Stimulated activated naive CD8-positive, alpha-beta T cell treated with anti-CD3 and anti-CD28 coated beads, Interleukin-15, Interleukin-2, amounts not matched to agents 100 U/mL and 50 U/mL, for 24 hours (primary cell): ENCODE measurements around the gene ENPEP.
"Not testable (repeated sequence)": the region's sequence is repeated elsewhere in the genome, so short reads cannot be mapped to it uniquely, and the experiment has no call there.

Source experiments
- ATAC-seq: fragments of 150-1000 bp; cut with Tn5 transposase; one replicate; pipeline ENCODE4 v1.10.0; 2021
- DNase-seq: peaks from one replicate; pipeline ENCODE4 v3.0.0; 2021

The ENPEP gene

DNA sequence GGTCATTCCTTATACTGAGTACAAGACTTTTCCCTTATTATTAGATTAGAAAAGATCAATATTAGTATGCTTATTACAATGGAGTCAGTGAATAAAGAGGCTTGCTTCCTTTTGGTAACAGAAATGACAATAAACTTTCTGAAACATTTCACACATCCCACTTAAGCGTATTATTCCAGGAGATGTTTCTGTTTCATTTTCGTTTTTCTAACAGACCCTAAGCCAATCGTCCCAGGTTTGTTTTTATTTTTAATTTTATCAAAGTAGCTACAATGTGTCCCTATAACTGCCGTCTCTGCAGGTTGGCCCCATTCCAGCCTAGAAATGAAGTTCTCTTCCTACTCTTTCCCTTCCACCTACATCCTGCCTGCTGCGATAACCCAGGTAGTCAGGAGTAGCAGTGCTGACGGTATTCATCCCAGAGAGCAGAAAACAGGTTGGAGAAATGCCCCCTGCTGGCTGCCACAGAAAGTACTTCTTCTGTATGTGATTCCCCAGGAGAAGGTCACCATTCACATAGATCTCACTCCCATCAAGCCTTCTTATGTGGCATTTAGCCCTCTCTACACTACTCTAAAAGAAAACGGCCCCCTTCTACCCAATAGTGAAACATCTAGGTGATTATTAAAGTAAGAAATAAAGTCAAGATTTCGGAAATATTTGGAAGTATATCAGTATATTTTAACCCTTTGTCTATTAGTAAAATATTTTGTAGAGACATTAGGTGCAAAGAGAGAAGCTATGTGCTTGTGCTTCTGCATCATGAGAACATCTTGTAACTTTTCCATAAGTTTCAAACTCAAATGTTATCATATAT is 40.4 kb downstream of the ENPEP start:
- DNase-seq: peak; percentile 75
- peak; percentile 87 for ATAC-seq

GRCh38 chr4:110518889-110519490 is 43.0 kb downstream of the ENPEP start:
- peak; percentile 23 for DNase-seq
- ATAC-seq: no peak

- DNase-seq (no peak), ATAC-seq (no peak)
Measured at GRCh38 chr4:110520886-110521285, 44.9 kb downstream of the ENPEP start.

- DNase-seq (no peak), ATAC-seq (no peak)
Measured at GRCh38 chr4:110526589-110526988, 50.6 kb downstream of the ENPEP start.

DNA sequence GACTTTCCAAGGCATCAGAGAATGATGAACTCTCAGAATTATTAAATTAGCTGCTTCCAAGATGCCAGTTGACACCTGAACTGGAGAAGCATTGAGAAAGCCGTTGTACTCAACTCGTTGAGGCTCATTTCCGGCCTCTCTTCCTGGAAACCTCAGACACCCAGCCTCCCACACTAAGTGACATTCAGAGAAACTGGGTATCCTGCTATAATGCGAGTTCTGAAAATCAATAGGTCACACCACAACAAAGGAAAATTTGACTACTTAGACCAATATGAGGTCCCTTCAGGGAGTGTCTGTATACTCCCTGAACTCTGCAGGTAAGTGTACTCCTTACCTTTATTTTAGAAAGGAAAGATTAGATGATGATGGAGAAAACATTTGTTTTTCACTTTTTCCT is 51.2 kb downstream of the ENPEP start:
- ATAC-seq (peak; percentile 86), DNase-seq (peak; percentile 11)

DNA sequence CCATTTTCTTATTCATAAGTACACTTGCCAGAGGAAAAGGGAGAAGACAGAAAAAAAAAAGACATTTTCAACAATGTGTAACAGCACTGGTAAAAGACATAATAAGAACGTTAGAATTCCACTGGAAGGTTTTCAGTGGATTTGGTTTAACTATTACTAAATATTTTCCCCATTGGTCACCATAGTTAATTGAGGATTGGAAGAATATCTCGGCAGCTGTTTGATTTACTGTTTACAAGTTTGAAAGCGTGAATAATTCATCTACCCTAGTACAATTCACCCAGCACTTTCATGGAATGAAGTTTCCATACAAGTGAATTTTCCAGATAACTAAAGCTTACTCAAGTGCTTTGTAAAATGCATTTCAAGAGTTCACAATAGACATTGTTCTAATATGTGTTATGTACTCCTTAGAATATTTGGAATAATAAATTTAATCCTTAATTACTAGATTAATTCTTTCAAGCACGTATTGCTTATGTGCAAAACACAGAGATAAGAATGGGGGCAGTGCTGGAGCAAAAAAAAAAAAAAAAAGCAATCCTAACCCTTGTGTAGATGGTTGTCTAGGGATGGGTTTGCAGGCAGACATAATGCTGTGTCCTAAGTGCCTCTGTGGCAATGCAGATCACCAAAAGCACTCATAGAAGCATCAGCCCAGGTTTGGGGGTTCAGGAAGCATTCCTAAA is 57.1 kb downstream of the ENPEP start:
- no peak for ATAC-seq
- DNase-seq: no peak

GRCh38 chr4:110533590-110533910 is 57.6 kb downstream of the ENPEP start:
- no peak for DNase-seq
- ATAC-seq: no peak

DNA sequence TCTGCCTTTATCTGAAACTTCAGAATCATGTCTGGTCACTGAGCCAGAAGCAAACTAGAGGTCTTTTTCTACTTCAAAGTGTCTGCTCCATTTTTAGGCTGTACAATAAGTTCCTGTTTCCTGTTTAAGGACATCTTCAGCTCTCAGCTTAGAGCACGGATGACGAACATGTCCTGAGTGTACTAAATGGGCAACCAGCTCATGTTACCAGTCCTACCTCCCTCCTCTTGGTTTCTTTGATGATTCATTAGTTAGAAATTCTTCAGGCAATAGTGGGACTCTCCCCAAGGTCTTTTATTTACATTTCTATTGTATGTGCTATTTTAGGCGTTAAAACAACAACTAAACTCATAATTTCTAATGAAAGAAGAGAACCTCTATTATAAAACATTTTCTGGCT is 58.0 kb downstream of the ENPEP start:
- DNase-seq (no peak), ATAC-seq (no peak)

- no peak for ATAC-seq
Measured at GRCh38 chr4:110540581-110540980, 64.6 kb downstream of the ENPEP start.

DNA sequence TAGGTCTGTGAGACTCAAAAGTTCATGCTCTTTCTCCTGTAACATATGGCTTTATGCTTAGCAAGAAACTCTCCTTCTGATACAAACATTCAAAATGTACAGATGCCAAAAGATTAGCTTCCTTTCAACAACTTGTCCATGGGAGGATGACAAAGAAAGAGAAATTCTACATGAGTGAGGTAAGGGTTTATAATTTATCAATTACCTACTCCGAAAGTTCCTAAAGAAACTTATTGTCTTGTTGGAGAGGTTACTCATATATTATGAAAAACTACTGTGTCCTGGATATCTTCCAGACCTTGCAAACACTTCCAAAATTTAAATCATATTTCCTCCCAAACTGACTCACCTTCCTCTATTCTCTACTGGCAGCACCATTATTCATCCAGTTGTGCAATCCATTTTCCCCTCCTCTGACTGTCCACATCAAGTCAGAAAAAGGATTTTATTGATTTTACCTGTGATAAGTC is 65.1 kb downstream of the ENPEP start:
- DNase-seq (no peak), ATAC-seq (no peak)

More at GRCh38 chr4:110540581-110540980, 64.6 kb downstream of the ENPEP start:
- no peak for DNase-seq

DNA sequence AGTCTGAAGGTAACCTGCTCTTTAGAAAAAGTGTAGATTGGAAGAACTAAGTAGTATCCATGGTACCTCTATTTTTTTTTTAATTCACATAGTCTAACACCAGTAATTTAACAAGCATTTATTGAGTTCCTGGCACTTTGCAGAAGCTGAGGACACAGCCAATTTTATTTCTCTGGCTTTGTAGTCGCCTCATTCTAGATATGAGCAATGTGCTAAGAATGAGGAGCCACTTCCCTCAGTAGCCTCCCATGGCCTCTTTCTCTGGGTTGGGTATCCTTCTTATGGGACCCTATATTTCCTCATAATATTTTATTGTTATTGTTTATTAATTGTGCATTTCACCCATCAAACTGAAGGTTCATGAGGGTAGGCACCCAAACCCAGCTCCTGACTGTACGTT is 67.6 kb downstream of the ENPEP start:
- ATAC-seq: no peak
- DNase-seq: no peak

GRCh38 chr4:110544594-110544993 is 68.6 kb downstream of the ENPEP start:
- ATAC-seq (no peak), DNase-seq (no peak)

DNA sequence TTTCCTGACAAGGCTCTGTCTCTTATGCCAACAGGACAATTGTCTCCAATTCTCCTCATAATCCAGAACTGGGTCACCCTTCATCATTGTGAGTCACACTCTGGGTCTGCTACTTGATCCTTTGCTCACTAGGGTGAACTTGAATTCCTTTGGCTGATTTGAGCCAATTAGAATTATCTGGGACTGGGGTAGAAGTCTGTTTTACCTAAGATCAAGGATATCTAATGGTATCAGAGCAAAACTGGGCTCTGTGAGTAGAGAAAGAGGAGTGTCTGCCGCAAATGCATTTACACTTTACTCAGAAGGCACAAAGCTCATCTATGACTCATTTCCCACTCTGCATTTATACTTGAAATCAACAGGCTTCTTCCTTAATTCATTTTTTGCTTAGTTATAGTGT is 74.3 kb downstream of the ENPEP start:
- ATAC-seq (no peak), DNase-seq (no peak)

DNA sequence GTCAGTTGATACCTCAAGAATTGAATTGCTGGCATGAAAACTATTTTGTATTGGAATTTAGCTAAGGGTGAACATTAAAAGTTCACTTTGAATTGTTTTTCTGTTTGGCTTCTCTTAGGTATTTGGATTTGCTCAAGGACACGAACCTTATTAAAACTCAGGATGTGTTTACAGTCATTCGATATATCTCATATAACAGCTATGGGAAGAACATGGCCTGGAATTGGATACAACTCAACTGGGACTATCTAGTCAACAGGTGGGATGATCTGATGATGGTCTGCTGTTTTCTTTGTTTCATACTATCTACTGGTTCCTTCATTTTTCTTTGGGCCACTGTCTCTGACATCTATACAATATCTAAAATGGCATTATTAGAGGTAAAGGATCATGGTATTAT is 77.2 kb downstream of the ENPEP start:
- ATAC-seq: no peak
- no peak for DNase-seq

DNA sequence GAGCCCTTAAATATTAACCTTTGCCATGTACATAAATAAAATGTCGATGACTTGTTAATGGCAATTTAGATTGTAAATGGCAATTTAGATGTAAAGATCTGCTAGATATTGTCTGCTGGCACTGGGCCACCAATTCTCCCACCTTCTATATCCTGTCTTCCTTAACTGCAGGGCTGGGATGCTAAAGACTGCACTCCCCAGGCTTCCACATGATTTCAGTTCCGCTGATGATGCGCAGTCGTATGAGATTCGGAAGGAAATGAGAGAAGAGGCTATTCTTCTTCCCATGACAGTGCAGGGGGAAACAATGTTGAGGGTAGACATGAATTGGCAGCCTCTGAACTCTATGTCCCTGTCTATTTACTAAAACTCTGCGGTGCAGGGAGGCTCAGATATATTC is 91.3 kb downstream of the ENPEP start:
- no peak for DNase-seq
- no peak for ATAC-seq

DNA sequence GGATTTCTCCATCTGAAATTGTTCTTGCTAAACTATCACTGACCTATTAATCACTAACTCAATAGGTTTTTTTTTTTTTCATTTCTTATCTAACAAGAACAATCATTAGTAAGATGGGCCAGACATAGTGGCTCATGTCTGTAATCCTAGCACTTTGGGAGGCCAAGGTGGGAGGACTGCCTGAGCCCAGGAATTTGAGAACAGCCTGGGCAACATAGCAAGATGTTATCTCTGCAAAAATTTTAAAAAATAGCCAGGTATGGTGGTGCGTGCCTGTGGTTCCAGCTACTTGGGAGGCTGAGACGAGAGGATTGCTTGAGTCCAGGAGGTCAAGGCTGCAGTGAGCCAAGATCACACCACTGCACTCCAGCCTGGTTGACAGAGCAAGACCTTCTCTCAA is 100.7 kb downstream of the ENPEP start:
- not testable (repeated sequence) for ATAC-seq, DNase-seq

- ATAC-seq (no peak), DNase-seq (no peak)
Measured at GRCh38 chr4:110586131-110586850, 110.3 kb downstream of the ENPEP start.

- DNase-seq (no peak), ATAC-seq (no peak)
Measured at GRCh38 chr4:110587666-110588285, 111.8 kb downstream of the ENPEP start.

- DNase-seq: no peak
Measured at GRCh38 chr4:110589297-110589696, 113.3 kb downstream of the ENPEP start.

DNA sequence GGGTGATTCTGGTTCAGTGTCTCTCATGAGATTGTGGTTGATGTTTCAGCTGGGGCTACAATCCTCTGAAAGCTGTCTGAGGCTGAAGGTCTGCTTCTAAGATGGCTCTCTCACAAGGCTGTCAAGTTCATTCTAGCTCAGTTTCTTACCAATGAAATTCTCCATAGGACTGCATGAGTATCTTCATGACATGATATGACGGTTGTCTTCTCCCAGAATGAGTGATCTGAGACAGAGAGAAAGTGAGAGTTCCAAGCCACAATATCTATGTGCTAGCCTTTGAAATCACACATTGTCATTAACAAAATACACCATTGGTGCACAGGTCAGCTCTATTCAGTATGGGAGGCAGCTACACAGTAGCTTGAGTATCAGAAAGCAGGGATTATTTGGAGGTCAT is 119.6 kb downstream of the ENPEP start:
- DNase-seq: no peak
- ATAC-seq: no peak

More at GRCh38 chr4:110589297-110589696, 113.3 kb downstream of the ENPEP start:
- ATAC-seq: no peak

GRCh38 chr4:110596431-110596830 is 120.5 kb downstream of the ENPEP start:
- ATAC-seq (no peak), DNase-seq (no peak)

DNA sequence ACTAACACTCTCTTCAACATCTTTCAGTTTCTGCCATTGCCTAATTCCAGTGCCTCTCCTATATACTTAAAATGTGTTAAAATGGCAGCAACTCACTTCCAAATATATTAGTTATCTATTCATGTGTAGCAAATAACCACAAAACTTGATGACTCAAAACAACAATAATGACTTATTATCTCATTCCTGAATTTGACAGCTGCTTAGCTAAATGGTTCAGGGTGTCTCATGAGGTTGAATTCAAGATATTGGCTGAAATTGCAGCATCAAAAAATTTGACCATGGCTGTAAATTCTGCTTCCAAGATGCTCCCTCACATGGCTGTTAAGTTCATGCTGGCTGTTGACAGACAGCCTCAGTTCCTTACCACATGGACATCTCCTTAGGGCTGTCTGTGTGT is 121.6 kb downstream of the ENPEP start:
- DNase-seq (no peak), ATAC-seq (no peak)
